Measurements from ENCODE around the gene COQ8A. TPM values are rescaled to one million over a fixed set of nuclear protein-coding genes. Genes with fewer than 3 reads are reported as not detected.
A peak's percentile ranks its signal among the peaks of the same experiment; 100 is the strongest.

Gene COQ8A
- total and polyA plus RNA-seq, 10 of the 15 experiments (the other 5 are each of a cell fraction or from before 2014, with no cell fraction given), result 0.72 to 24.8 (median 12.1) TPM

DNA sequence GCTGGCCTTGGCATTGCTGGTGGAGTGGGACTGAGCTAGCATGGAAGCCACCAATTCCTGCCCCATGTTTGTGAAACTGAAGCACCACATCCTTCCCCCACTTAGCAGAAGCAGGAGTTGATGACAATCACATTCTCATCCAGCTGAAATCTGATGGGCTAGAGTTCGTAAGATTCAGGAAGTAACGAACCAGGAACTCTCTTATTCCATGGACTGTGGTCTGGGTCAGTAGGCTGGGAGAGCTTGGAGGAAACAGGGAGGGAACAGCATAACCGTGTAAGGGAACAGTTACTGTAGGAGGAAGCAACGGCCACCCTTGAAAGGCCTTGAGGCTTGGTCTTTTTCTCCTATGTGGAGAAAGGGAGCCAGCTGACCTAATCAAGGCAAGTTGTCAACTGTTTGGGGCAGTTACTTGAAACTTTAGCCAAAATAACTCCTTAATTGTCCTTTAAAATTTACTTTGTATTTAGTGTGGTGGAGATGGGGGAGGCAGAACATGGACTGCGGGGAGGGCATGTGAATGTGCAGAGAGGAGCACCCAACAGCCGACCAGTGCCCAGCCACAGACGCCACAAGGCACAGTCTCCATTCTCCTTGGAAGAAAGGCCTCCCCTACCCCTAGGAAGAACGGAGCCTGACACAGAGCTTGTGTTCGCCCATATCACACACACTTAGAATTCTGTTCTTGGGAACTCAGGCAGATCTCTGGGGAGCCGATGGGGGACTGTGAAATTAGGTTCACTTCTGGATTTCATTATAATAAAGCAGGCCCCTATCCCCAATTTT lies 2.0 kb upstream of the COQ8A start:
- TF ChIP-seq, protein P1, sequence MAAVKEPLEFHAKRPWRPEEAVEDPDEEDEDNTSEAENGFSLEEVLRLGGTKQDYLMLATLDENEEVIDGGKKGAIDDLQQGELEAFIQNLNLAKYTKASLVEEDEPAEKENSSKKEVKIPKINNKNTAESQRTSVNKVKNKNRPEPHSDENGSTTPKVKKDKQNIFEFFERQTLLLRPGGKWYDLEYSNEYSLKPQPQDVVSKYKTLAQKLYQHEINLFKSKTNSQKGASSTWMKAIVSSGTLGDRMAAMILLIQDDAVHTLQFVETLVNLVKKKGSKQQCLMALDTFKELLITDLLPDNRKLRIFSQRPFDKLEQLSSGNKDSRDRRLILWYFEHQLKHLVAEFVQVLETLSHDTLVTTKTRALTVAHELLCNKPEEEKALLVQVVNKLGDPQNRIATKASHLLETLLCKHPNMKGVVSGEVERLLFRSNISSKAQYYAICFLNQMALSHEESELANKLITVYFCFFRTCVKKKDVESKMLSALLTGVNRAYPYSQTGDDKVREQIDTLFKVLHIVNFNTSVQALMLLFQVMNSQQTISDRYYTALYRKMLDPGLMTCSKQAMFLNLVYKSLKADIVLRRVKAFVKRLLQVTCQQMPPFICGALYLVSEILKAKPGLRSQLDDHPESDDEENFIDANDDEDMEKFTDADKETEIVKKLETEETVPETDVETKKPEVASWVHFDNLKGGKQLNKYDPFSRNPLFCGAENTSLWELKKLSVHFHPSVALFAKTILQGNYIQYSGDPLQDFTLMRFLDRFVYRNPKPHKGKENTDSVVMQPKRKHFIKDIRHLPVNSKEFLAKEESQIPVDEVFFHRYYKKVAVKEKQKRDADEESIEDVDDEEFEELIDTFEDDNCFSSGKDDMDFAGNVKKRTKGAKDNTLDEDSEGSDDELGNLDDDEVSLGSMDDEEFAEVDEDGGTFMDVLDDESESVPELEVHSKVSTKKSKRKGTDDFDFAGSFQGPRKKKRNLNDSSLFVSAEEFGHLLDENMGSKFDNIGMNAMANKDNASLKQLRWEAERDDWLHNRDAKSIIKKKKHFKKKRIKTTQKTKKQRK (IDR thresholded peaks at IDR 0.05; ENCODE audit: low read depth, low read length), result no peak
- TF ChIP-seq MXI1 (IDR thresholded peaks at IDR 0.05; ENCODE audit: low read depth, low read length) (no peak), GABPA (IDR thresholded peaks at IDR 0.05; ENCODE audit: low read depth) (no peak), RCOR1 (conservative IDR thresholded peaks at IDR 0.05; ENCODE audit: low read depth, low read length) (no peak), SUPT20H (IDR thresholded peaks at IDR 0.05; ENCODE audit: borderline replicate concordance, control insufficient read depth, low read depth, low read length) (no peak), EED (IDR thresholded peaks at IDR 0.05; ENCODE audit: low read depth) (no peak), SMC3 (IDR thresholded peaks at IDR 0.05; ENCODE audit: borderline replicate concordance, low read length) (no peak), TCF12 (IDR thresholded peaks at IDR 0.05; ENCODE audit: low read depth, low read length) (no peak), MEF2B (IDR thresholded peaks at IDR 0.05; ENCODE audit: partially characterized antibody, poor library complexity, severe bottlenecking) (no peak), KLF5 (IDR thresholded peaks at IDR 0.05; ENCODE audit: partially characterized antibody) (no peak), TARDBP (IDR thresholded peaks at IDR 0.05; ENCODE audit: borderline replicate concordance) (no peak), EP300 (IDR thresholded peaks at IDR 0.05; ENCODE audit: borderline replicate concordance in 1 of 2, control insufficient read depth in 1 of 2, low read depth in 2 of 2, low read length in 2 of 2) (no peak)
- Histone ChIP-seq H3K27ac (ENCODE audit: control insufficient read depth, insufficient read depth) (no peak overlapping the region), H3K9ac (ENCODE audit: control insufficient read depth, insufficient read depth, low read length) (no peak overlapping the region), H4K20me1 (ENCODE audit: control insufficient read depth, insufficient read depth) (no peaks in the 10 kb centered on the region), H2AFZ (ENCODE audit: control insufficient read depth, low read depth, low read length) (peak overlapping the region; percentile 63), H3K9me3 (replicated peaks; ENCODE audit: control insufficient read depth, insufficient read depth, low read length) (peaks cover 8% of the 10 kb centered on the region; the same call in 2 of the 3 replicates), H3K4me3 (no peak overlapping the region), H3K4me1 (ENCODE audit: control insufficient read depth, insufficient read depth, low read length) (peaks cover 5% of the 10 kb centered on the region; the same call in 1 of the 2 replicates), H3K4me2 (ENCODE audit: control insufficient read depth, insufficient read depth) (no peak overlapping the region; the same call in 1 of the 2 replicates), H3K36me3 (ENCODE audit: control insufficient read depth in 2 of 2, insufficient read depth in 2 of 2, low read length in 1 of 2) (no peaks in the 10 kb centered on the region), H3K27me3 (replicated peaks in 1 of 2; ENCODE audit: control insufficient read depth in 2 of 2, insufficient read depth in 2 of 2, low read length in 1 of 2) (no peaks in the 10 kb centered on the region), H3K79me2 (ENCODE audit: control insufficient read depth, insufficient read depth, low read length) (no peaks in the 10 kb centered on the region; the same call in none of the 2 replicates)
- intact Hi-C loops (cut with micrococcal nuclease; ENCODE audit: unreplicated experiment), result no loop called here
- no TSS peak for BruUV-seq (replicated peaks)
- ChIA-PET CTCF (interaction anchor here (0.7 to 1.3 kb wide), 2 partner anchors 15 to 25 kb away, joined by 3 read pairs; no protein-coding TSS in a partner anchor), POLR2A (interaction anchor here (0.5 to 1.1 kb wide), 6 partner anchors 15 to 382 kb away, joined by 3 to 7 read pairs (median 4); no protein-coding TSS in a partner anchor), RAD21 (ENCODE audit: unreplicated experiment) (interaction anchor here (0.7 to 2.3 kb wide), 3 partner anchors 56 to 874 kb away, joined by 3 to 11 read pairs (median 4); no protein-coding TSS in a partner anchor), SMC1A (ENCODE audit: uncharacterized antibody, unreplicated experiment) (interaction anchor here (0.7 to 1.2 kb wide), 2 partner anchors 23 to 237 kb away, joined by 3 to 4 read pairs; no protein-coding TSS in a partner anchor)
- DNase-seq (ENCODE audit: low read depth, low spot score) (no peak), FAIRE-seq (no peak), ATAC-seq (no peak)
- in situ Hi-C loops (cut with MboI), result no loop called here
- WGBS (ENCODE audit: insufficient coverage, insufficient replicate concordance, low lambda C conversion rate, missing lambda C conversion rate), result 93% methylated on average over 10 of the region's 10 CpGs

Measured in GM12878 (cell line).